Measurements from ENCODE around the gene KIF6.

GRCh38 chr6:39553860-39554802 lies 171.1 kb downstream of the KIF6 start:
- TF ChIP-seq, protein P1, sequence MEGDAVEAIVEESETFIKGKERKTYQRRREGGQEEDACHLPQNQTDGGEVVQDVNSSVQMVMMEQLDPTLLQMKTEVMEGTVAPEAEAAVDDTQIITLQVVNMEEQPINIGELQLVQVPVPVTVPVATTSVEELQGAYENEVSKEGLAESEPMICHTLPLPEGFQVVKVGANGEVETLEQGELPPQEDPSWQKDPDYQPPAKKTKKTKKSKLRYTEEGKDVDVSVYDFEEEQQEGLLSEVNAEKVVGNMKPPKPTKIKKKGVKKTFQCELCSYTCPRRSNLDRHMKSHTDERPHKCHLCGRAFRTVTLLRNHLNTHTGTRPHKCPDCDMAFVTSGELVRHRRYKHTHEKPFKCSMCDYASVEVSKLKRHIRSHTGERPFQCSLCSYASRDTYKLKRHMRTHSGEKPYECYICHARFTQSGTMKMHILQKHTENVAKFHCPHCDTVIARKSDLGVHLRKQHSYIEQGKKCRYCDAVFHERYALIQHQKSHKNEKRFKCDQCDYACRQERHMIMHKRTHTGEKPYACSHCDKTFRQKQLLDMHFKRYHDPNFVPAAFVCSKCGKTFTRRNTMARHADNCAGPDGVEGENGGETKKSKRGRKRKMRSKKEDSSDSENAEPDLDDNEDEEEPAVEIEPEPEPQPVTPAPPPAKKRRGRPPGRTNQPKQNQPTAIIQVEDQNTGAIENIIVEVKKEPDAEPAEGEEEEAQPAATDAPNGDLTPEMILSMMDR (IDR thresholded peaks at IDR 0.05) = no peak
- no peak for TF ChIP-seq POLR2A (IDR thresholded peaks at IDR 0.05)
